OCI-LY3 (cell line): ENCODE data around the gene TUBB8.
"Not testable (repeated sequence)": the region's sequence is repeated elsewhere in the genome, so short reads cannot be mapped to it uniquely, and the experiment has no call there.

Source experiments
- CTCF ChIP-seq: fragments of 200-600, 300-600 bp; sonication (generic); IDR thresholded peaks from 2 replicates; pipeline ENCODE4 v1.5.1; 2014; ENCODE audit warnings: antibody characterized with exemption, low read length, low read depth
- EZH2phosphoT487 ChIP-seq: fragments of 200-600 bp; shearing (Covaris generic); IDR thresholded peaks from 2 replicates; pipeline ENCODE4 v1.6.1; 2018; ENCODE audit warnings: antibody characterized with exemption, mixed run types, low read depth

GRCh38 chr10:68156-68555, 19.1 kb upstream of the TUBB8 start:
- not testable (repeated sequence) for TF ChIP-seq CTCF, EZH2phosphoT487
